Placental epithelial cell (primary cell): Measurements from ENCODE around the gene STBD1. TPM values are rescaled to one million over a fixed set of nuclear protein-coding genes. Genes with fewer than 3 reads are reported as not detected.

Experiments
- small RNA-seq: library from RNA; depleted of rRNA; stranded (forward); fragments of <200 nt; gene quantifications from one replicate; pipeline ENCODE3, GENCODE V24; 2012
- total RNA-seq: library from RNA; depleted of rRNA; stranded (reverse); fragments of >200 nt; gene quantifications from 2 replicates; pipeline ENCODE4 v1.2.3, GENCODE V29; 2012

Gene STBD1
- total RNA-seq, result 2.7 and 2.9 TPM in 2 replicates

DNA sequence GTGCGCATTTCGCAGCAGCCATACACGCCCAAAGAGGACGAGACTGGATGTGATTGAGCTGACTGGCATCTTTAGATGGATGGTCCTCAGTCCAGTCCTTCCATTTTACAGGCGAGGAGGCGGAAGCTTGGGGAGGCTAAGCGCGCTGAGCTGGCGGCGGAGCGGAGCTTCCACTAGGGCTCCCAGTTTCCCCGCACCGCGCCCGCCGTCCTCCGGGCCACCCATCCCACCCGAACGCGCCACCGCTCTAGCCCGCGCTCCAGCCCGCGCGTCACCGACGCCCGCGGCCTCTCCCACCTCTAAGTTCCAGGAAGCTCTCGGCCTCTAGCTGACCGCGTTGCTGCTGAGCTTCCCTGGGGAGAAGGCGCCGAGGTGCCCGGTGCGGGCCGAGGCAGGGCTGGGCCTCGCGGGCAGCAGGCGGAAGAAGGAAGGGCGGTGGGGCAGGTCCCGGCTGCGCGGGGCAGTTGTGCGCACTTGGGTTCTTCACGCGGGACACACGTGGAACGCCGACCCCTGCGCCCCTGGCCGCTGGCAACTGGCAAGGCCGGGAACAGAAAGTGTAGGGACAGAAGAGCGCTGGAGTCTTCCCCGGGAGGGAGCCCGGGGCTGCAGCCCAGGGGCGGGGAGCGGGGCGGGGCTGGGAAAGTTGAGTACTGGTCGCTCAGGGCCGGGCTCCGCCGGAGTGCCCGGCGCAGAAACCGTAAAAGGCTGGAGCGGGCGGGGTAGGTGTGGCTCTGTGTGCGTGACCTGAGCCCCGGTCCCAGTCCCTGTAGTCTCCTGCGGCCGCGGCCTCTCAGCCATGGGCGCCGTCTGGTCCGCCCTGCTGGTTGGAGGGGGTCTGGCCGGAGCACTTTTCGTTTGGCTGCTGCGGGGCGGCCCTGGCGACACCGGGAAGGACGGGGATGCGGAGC is at the start of gene STBD1:
Gene STBD1 (plus strand): TSS at position 763 of the 911 bp plus-strand sequence. CDS start 37 bp downstream, at position 800.

Small RNA genes lying within 50 kb of the gene (small RNA-seq; reads per million reads assigned to genes)
- gene RNU6-1000P, result not detected

Other genes starting within 250 kb of the STBD1 start
- gene ART3, start 232.0 kb upstream of the STBD1 start, total RNA-seq, result not detected in 2 replicates
- gene NUP54, start 158.3 kb upstream of the STBD1 start, total RNA-seq, result 36.9 and 41.2 TPM in 2 replicates
- gene SCARB2, start 92.9 kb upstream of the STBD1 start, total RNA-seq, result 109 and 113 TPM in 2 replicates
- 1.4 and 3.1 TPM in 2 replicates for gene FAM47E, start 55.0 kb upstream of the STBD1 start, total RNA-seq
- under 0.01 and 0.11 TPM in 2 replicates for gene CCDC158, start 114.4 kb downstream of the STBD1 start, total RNA-seq
- gene SHROOM3, start 128.5 kb downstream of the STBD1 start, total RNA-seq, result 11.4 and 43.4 TPM in 2 replicates